ENCODE measurements around the gene FKBP1A. TPM values are rescaled to one million over a fixed set of nuclear protein-coding genes. Genes with fewer than 3 reads are reported as not detected.

The FKBP1A gene
- total RNA-seq, 2 donors from 2014 or later, result 103 to 161 TPM

DNA sequence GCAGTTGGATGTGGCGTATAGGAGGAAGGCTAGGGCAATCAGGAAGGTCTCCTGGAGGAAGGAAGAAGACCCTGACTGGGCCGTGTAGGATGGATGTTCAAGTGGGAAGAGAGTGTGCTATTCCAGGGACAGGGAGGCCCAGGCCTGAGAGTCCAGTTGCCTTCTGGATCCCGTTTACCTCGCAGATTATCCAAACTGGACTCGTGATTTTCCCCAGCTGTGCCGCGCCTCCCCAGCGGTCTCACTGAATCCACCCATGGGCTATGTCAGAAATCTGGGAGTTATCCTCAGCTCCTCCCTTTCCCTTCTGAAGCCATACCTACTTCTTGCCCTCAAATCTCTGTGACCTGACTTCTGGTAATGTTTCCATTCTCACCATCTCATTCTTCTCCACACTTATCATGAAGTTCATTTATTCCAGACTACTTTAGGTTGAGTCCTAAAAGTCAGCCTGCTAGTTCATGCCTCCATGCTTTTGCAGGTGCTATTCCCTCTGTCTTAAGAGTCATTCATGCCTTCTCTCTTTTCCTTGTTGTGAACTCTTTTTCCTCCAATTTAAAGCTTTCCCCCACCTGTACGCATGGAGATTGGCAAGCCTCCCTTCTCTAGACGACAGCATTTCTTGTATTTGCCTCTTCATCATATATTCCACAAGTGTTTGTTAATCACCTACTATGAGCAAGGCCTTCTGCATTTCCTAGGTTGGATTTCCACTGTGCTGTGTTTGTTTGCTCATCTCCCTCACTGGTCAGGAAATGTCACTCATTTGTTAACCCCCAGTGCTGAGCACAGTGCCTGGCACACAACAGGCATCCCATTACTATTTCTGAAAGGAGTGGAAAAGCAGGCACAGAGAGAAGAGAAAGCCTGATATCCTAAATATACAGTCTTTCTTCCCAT lies 66.6 kb downstream of the FKBP1A start:
- Histone ChIP-seq H3K27ac (peak overlapping the region; percentile 91 to 93), H3K4me1 (replicated peaks) (no peaks in the 10 kb centered on the region), H3K9me3 (no peaks in the 10 kb centered on the region), H3K36me3 (no peaks in the 10 kb centered on the region), H3K27me3 (replicated peaks; ENCODE audit: insufficient read depth) (no peaks in the 10 kb centered on the region), H3K4me3 (peak overlapping the region; percentile 71 to 78)
- TF ChIP-seq POLR2A (IDR thresholded peaks at IDR 0.05) (no peak), POLR2AphosphoS5 (IDR thresholded peaks at IDR 0.05) (no peak)
- TF ChIP-seq, protein P1, sequence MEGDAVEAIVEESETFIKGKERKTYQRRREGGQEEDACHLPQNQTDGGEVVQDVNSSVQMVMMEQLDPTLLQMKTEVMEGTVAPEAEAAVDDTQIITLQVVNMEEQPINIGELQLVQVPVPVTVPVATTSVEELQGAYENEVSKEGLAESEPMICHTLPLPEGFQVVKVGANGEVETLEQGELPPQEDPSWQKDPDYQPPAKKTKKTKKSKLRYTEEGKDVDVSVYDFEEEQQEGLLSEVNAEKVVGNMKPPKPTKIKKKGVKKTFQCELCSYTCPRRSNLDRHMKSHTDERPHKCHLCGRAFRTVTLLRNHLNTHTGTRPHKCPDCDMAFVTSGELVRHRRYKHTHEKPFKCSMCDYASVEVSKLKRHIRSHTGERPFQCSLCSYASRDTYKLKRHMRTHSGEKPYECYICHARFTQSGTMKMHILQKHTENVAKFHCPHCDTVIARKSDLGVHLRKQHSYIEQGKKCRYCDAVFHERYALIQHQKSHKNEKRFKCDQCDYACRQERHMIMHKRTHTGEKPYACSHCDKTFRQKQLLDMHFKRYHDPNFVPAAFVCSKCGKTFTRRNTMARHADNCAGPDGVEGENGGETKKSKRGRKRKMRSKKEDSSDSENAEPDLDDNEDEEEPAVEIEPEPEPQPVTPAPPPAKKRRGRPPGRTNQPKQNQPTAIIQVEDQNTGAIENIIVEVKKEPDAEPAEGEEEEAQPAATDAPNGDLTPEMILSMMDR (IDR thresholded peaks at IDR 0.05), result no peak
- intact Hi-C loops (cut with DNase I), result loop anchor here (5.0 kb wide), 1 partner anchor 66 kb away; the partner anchor contains the start of gene FKBP1A
- whole genome bisulfite sequencing, result 35% methylated on average over 10 of the region's 10 CpGs
- no peak for DNase-seq (ENCODE audit: low spot score)

DNA sequence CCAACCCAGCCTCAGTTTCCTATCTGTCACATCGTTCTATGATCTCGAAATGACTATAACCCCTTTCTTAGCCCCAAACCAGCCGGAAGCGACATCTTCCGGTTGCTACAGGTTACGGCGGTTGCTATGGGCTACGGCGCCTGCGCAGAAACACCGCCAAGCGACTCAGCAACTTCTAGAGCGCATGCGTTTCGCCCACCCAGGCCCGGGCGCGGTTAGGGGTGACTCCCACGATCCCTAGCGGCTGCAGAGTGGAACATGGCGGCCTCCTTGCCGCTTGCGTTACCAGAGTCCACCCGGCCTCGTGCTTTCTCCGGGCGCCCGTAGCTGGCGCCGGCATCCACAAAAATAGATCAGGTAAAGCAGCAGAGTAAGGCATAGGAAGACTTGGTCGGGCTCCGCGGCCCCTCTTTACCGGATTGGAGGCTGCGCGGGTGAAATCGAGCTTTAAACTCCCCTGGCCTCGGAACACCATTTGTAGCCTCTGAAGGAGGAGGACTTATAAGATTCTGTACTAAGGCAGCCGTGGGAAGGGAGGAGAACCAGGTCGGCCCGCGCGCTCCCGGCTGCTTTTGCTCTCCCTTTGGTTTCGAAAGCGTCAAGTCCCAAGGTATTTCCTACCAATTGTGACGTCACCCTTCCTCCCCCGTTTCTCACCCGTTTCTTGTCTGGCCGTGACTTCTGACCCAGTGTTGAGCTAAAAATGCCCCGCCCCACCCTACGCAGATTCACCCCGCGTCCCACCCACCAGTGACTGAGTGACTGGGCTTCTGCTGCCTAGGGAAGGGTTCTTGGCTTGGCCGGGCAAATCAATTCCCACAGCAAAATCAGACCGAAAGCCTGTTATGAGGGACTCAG lies 67.5 kb downstream of the FKBP1A start:
- under 1% methylated on average over 56 of the region's 56 CpGs for WGBS
- no peaks in the 10 kb centered on the region for H3K4me1 ChIP-seq (replicated peaks)
- TF ChIP-seq POLR2A (IDR thresholded peaks at IDR 0.05) (peak; percentile 92), POLR2AphosphoS5 (IDR thresholded peaks at IDR 0.05) (peak; percentile 97)
- TF ChIP-seq, protein P1 (IDR thresholded peaks at IDR 0.05), result peak in 2 of 4 experiments; percentile 52 to 62
- peak overlapping the region; percentile 91 to 93 for H3K27ac ChIP-seq
- H3K4me3 ChIP-seq, result peak overlapping the region; percentile 71 to 78
- H3K27me3 ChIP-seq (replicated peaks; ENCODE audit: insufficient read depth), result no peaks in the 10 kb centered on the region
- intact Hi-C loops (cut with DNase I), result loop anchor here (5.0 kb wide), 1 partner anchor 67 kb away; the partner anchor contains the start of gene FKBP1A
- DNase-seq (ENCODE audit: low spot score), result peak; percentile 94
- H3K36me3 ChIP-seq, result no peaks in the 10 kb centered on the region
- H3K9me3 ChIP-seq, result no peaks in the 10 kb centered on the region

DNA sequence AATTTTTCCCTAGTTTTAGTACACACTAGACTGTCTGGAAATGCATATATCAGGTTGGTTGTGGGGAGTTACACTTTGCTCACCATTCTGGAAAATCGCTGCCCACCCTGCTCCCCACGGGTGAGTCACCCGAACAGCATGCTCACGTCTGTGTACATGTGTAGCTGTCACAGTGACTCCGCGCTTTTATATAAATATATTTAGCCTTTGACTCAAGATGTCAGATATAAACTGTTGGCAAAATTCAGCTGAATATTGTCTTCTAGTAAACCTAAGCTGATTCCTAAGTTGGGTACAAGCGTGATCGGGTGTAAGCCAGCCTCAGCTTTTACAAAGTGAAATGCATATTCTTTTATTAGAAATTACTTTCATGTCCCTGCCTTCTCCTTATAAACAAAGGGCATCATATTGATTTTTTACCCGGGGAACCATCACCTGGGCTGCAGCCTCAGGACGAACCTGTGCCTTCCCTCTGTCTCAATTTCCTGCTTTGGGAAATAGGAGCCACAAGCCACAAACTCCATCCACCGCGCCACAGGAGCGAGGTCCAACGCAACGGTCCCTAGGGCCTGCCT lies 68.2 kb downstream of the FKBP1A start:
- intact Hi-C loops (cut with DNase I), result loop anchor here (5.0 kb wide), 1 partner anchor 68 kb away; the partner anchor contains the start of gene FKBP1A
- DNase-seq (ENCODE audit: low spot score), result no peak
- Histone ChIP-seq H3K4me3 (peak overlapping the region; percentile 71 to 78), H3K36me3 (no peaks in the 10 kb centered on the region), H3K27me3 (replicated peaks; ENCODE audit: insufficient read depth) (no peaks in the 10 kb centered on the region), H3K4me1 (replicated peaks) (no peaks in the 10 kb centered on the region), H3K27ac (peak overlapping the region; percentile 91 to 93), H3K9me3 (no peaks in the 10 kb centered on the region)
- no peak for TF ChIP-seq POLR2A (IDR thresholded peaks at IDR 0.05)
- TF ChIP-seq POLR2AphosphoS5 (IDR thresholded peaks at IDR 0.05), result no peak
- TF ChIP-seq, protein P1 (IDR thresholded peaks at IDR 0.05), result no peak
- 25% methylated on average over 15 of the region's 15 CpGs for WGBS

DNA sequence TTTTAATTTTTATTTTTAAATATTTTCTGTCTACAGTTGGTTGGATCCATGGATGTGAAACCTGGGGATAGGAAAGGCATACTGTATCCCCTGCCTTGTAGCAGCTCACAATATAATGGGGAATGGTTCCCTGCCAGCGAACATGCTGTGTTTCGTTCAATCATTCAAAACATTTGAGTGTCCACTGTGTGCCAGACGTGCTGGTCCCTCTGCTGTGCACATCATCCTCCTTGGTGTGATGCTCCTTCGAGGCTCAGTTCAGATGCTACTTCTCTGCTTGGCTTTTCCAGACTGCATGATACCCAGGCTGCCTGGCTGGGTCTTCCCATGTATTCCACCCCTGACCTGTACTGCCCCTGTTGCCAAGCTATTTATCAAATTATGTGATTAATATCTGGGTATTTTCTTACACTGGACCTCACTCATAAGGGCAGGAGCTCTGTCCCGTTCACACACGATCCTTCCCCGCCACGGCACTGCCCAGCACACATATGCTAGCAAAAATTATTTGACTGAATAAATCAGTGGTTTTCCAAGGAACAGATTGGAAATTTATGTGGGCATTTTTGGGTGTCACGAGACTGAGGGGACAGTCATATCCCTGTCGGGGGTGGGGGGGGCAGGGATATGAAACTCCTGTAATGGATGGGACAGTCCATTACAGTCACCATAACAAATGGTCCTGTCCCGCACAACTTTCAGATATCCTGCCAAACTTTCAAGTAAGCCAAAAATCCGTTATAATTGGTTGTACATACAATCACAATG lies 68.8 kb downstream of the FKBP1A start:
- no peaks in the 10 kb centered on the region for H3K36me3 ChIP-seq
- H3K4me1 ChIP-seq (replicated peaks), result no peaks in the 10 kb centered on the region
- WGBS, result 72% methylated on average over 12 of the region's 12 CpGs
- intact Hi-C loops (cut with DNase I), result no loop called here
- no peak for DNase-seq (ENCODE audit: low spot score)
- H3K27me3 ChIP-seq (replicated peaks; ENCODE audit: insufficient read depth), result no peaks in the 10 kb centered on the region
- no peaks in the 10 kb centered on the region for H3K9me3 ChIP-seq
- TF ChIP-seq POLR2AphosphoS5 (IDR thresholded peaks at IDR 0.05) (no peak), POLR2A (IDR thresholded peaks at IDR 0.05) (no peak)
- TF ChIP-seq, protein P1 (IDR thresholded peaks at IDR 0.05), result no peak
- no peak overlapping the region for H3K27ac ChIP-seq
- no peak overlapping the region for H3K4me3 ChIP-seq

All from prostate gland (tissue), 2 donors.